GM21825 (cell line): Measurements from ENCODE around the gene FARS2.
A peak's percentile ranks its signal among the peaks of the same experiment; 100 is the strongest.

Experiments
- ATAC-seq: cut with Tn5 transposase; IDR thresholded peaks from one replicate; pipeline ENCODE4 v1.9.1; 2021; ENCODE audit warnings: mild to moderate bottlenecking, moderate library complexity; ENCODE audit not compliant: unreplicated experiment

Gene FARS2

GRCh38 chr6:5710516-5710915 lies 449.2 kb downstream of the FARS2 start:
- no peak for ATAC-seq

DNA sequence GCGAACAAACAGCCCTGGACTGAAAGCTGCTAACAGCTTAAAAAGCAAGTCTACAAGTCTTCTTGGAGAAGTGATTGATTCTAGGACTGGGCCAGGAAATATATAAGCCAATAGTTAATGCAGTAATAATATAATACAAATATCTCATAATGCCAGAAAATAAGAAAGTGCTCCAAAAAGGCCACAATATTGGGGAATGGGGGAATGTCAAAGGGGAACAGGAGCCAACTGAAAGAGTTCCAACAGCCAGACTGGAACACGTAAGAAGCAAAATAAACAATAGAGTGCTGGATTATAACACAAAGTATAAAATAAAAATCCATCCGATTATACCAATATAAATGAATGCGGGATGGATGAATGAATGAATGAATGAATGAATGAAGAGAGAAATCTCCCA lies 449.6 kb downstream of the FARS2 start:
- no peak for ATAC-seq

GRCh38 chr6:5712349-5713215 lies 451.3 kb downstream of the FARS2 start:
- no peak for ATAC-seq

DNA sequence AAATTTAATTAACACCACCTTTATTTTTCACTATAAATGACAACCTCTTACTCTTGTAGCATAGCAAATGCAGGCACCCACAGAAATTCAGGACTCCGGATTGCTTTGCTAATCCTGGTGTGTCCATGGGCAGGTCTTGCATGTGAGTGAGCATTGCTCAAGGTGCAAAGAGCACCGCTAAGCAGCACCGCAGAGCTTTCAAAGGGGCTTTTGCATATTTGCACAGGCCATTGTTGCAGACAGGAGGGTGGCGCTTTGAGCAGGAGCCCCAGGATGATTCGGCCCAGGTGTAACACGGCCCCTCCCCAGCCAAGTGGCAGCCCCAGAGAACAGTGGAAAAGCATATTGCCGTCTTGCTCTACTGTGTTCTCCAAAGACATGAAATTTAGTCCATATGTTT lies 452.2 kb downstream of the FARS2 start:
- ATAC-seq: no peak

GRCh38 chr6:5718231-5718947 lies 457.1 kb downstream of the FARS2 start:
- ATAC-seq: no peak

DNA sequence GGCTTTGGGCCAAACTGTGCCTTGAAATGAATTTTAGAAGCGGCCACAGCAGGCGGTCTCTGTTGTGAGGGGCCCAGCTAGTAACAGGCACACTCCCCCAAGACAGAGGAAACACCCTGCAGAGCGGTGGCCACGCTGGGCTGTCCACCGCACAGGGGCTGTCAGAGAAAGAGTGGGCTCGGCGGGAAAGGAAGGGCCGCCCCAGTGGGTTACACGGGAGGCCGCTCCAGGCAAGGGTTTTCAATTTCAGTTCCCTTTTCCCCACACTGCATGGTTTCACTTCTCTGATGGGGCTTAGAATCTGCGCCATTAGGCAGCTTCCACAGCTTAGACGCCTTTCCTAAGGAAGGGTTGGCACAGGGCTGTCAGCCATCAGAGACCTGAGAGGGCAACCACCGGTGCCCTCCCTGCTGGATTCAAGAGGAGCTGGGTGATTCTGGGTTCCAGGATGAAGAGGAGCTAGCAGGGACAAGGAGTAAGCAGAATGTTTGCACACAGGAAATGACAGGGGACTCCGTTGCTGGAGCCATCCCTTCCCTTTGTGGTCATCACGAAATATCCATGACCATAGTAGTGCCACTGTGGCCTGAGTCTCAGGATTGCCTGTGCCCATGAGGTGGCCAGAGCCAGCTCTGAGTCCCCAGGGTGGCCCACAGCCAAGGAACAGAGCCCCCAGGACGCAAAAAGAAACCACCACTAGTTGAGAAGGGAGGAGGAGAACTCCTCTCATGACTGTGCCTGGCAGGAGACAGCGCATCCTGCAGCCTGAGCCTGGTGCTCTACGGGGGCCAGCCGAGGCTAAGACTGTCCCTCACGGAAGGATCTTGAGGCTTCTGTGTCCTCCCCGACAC lies 462.8 kb downstream of the FARS2 start:
- peak; percentile 91 for ATAC-seq

DNA sequence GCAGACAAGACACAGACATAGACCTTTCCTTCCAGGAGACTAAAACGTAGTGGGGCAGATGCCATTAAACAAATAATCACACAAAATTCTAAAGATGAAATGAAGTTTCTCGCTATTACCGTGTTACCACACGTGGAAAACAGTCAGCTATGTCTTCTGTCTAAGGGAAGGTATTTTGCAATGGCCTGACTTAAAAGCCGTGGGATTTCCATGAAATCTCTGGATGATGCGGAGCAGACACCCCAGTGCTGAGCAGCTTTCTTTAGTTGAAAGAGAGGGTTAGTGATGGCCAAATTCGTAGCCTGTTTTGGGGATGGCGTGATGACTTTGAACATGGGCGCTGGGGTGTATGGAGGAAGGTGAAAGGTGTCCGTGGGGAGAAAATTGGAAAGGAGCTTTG lies 463.6 kb downstream of the FARS2 start:
- ATAC-seq: no peak

- ATAC-seq: no peak
These were observed 465.8 kb downstream of the FARS2 start for GRCh38 chr6:5726976-5727718.

DNA sequence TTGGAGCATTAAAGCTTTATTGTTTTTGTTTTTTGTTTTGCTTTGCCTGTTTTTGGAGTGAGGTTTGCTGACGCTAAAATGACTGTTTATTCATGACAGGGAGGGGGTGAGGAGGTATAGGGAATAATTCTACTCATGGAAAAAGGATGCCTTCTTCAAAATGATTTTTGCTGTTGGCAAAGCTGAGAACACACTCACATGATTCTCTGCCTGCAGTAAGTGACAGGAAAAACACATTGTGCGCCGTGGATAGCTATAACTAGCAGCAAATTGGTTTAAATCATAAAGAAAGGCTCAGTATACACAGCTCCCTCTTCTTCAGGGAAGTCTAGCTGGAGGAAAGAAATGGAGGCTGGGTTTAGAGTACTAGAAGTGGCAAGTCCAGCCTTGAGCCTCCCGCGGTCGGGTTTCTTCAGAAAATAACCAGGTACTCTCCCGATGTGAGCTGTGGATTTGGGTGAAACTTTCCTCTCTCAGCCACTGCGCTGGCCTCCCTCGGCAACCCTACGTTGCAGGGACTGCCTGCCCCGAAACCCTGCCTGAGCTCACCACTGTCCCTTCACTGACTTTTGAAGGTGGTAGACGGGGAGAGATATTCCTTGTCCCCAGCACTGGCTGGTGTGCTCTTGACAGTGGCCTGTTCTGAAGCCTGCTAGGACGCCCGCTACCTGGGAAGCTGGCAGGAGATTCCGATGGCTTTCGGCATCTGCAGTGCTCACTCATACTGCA lies 467.2 kb downstream of the FARS2 start:
- no peak for ATAC-seq

DNA sequence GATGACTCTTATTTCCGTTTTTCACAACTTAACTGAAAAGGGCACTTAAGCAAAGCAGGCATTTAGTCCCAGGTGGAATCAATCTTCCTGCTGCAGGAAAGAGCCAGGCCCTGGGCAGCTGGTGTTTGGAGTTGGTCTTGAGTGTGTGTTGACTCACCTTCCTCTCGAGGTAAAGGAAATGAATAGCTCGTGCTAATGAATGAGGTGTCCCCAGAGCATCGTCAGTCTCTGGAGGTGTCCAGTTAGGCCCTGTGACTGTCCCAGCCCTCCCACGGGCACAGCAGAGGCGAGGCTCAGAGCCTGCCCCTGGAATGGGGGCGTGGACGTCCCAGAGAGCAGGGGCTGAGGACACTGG lies 467.7 kb downstream of the FARS2 start:
- no peak for ATAC-seq

GRCh38 chr6:5729813-5730517 lies 468.7 kb downstream of the FARS2 start:
- no peak for ATAC-seq

DNA sequence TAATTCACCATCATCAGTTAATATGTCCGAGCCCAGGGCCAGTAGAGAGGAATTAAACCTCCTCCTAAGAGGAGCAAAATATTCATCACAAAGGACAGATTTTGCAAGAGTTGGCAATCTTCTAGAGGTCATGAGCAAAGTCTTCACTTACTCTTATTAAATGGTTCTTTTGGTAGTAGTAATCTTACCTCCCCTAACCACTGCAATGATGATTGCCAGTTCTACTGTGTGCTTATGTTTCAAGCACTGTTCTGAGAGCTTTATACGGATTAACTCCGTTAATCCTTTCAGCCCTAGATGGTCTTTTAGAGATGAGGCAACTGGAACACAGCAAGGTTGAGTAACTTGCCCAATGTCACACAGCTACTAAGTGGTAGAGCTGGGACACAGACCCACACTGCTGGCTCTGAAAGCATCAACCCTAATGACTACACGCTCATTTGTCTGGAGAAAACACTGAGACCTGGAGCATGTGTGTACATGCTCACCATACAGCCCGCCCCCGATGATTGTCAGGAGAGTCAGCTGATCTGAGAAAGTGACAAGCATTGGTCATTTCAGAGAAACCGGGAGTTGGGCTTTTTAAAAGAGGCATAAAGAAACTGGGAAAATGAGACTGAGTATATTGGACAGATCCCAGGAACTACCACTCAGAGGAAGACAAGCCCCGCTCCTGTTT lies 469.4 kb downstream of the FARS2 start:
- ATAC-seq: no peak

DNA sequence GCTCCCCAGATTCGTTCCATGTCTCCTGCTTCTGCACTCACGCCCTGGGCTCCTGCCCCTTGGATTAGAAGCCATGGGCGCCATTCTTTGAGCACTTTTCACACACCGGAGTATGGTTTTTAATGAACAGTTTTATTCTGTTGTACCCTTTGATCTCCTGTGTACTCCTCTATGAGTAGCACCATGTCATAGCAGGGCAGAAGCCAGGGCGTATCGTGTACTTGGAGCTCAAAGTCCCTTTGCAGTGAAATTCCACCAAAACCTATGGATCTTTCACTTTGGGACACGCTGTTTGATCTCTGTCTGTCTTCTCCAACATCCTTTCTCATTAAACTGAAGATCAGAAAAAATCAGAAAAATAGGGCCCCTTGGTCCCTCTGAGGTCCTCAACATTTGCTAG lies 470.1 kb downstream of the FARS2 start:
- ATAC-seq: no peak

DNA sequence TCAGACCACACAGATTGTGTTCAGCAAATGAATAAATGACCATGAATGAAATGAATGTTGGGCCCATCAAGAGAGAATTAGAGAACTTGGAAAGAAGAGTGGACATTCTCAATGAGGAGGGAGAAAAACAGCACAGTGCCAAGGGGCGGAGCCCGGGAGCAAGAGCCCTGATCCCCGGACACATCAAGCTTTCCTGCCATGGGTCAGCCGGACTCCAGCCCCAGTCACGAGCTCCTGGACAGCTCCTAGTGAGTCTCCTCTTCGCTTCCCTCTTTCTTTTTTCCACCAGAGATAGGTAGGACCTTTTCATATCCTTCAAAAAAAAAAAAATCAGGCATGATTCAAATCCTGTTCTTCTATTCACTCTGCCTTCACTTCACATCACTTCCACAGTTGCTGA lies 471.2 kb downstream of the FARS2 start:
- ATAC-seq: no peak

- ATAC-seq: no peak
These were observed 474.9 kb downstream of the FARS2 start for GRCh38 chr6:5736016-5736738.

DNA sequence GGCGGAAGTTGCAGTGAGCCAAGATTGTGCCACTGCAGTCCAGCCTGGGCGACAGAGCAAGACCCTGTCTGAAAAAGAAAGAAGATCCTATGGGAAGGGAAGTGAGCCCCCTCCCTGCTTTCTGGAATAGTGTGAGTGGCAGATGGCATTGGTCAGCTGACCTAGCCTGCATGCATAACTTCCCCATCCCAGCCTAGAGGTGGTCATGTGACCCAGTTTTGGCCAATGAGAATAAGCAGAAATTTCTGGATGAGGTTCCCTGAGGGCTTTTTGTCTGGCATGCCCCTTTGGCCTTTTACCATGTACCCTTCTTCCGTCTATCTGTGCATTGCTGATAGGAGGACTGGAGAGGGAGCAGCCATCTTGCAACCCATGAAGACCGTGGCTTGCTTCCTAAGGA lies 476.1 kb downstream of the FARS2 start:
- ATAC-seq: no peak

DNA sequence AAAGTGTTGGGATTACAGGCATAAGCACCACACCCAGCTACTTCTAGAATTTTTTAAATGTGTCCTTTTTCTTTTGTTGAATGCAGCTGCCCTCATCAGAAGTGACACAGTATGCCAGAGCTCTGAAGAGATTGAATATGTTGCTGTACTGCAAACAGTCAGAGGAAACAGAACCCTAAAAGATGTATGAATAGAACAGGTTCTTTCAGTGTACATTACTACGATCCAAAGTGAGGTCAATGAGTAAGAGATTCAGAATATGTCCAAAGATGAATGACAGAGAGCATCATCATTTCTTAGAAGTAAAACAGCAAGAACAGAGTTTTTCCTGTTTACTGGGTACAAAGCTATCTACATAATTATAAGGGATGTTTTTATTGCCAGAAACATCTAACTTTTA lies 476.9 kb downstream of the FARS2 start:
- ATAC-seq: no peak

DNA sequence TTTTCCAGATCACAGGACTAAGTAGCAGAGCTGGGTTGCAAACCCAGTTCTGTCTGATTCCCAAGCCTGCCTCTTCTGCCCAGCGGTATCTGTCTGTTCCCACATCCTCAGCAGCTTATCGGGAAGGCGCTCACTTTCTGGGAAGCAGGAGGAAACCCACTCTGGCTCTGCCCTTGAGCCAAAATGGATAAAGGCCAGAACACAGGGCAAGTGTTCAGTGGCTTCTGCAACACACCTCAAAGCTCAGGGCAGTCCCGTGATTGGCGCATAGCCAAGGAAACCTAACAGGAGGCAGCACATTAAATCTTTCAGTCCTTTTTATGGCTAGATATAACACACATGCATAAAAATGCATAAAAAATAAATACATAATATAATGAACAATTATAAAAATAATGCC lies 483.2 kb downstream of the FARS2 start:
- ATAC-seq: no peak
